Testis (tissue), 2 donors: ENCODE data around the gene SLC7A6.

Source experiments
- POLR2A ChIP-seq: fragments of 450-650 bp; IDR thresholded peaks from one replicate; pipeline ENCODE4 v1.6.1; 2017; ENCODE audit warnings: antibody characterized with exemption, mild to moderate bottlenecking, moderate library complexity
- TF ChIP-seq, protein P1 (sequence below), 3 experiments: fragments of 450-650 bp in 2 of 3; fragments of 200-600 bp in 1 of 3; sonication (generic) in 1 of 3; IDR thresholded peaks; one replicate each; pipeline ENCODE4 v1.5.1; 2016 to 2019; ENCODE audit warnings: antibody characterized with exemption in 3 of 3, mild to moderate bottlenecking in 2 of 3, moderate library complexity in 1 of 3

DNA sequence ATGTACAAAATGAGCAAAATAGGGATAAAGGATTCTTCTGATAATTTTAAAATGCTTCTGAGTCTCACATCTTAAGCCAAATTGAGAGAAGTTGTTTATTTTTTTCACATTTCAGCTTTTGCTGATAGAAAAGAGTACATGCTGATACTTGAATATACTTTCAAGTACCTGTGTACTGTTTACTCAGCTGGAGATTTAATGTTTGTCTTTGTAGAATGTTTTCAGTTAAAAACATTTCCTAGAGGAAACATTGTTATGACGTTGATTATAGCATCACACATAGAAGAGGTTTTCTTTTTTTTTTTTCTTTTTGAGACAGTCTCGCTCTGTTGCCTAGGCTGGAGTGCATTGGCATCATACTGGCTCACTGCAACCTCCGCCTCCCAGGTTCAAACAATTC is 48.1 kb upstream of the SLC7A6 start:
- TF ChIP-seq, protein P1, sequence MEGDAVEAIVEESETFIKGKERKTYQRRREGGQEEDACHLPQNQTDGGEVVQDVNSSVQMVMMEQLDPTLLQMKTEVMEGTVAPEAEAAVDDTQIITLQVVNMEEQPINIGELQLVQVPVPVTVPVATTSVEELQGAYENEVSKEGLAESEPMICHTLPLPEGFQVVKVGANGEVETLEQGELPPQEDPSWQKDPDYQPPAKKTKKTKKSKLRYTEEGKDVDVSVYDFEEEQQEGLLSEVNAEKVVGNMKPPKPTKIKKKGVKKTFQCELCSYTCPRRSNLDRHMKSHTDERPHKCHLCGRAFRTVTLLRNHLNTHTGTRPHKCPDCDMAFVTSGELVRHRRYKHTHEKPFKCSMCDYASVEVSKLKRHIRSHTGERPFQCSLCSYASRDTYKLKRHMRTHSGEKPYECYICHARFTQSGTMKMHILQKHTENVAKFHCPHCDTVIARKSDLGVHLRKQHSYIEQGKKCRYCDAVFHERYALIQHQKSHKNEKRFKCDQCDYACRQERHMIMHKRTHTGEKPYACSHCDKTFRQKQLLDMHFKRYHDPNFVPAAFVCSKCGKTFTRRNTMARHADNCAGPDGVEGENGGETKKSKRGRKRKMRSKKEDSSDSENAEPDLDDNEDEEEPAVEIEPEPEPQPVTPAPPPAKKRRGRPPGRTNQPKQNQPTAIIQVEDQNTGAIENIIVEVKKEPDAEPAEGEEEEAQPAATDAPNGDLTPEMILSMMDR (IDR thresholded peaks at IDR 0.05): no peak
- no peak for TF ChIP-seq POLR2A
